SKM-1 (cell line): ENCODE data around the gene INPP5E.
"Not testable (repeated sequence)": the region's sequence is repeated elsewhere in the genome, so short reads cannot be mapped to it uniquely, and the experiment has no call there.

Experiments used
- DNase-seq: peaks from one replicate; lab custom pipeline; 2025; ENCODE audit not compliant: unreplicated experiment; lab: John Stamatoyannopoulos, UW

INPP5E gene

GRCh38 chr9:136407061-136407460 is 32.6 kb downstream of the INPP5E start:
- DNase-seq = not testable (repeated sequence)

DNA sequence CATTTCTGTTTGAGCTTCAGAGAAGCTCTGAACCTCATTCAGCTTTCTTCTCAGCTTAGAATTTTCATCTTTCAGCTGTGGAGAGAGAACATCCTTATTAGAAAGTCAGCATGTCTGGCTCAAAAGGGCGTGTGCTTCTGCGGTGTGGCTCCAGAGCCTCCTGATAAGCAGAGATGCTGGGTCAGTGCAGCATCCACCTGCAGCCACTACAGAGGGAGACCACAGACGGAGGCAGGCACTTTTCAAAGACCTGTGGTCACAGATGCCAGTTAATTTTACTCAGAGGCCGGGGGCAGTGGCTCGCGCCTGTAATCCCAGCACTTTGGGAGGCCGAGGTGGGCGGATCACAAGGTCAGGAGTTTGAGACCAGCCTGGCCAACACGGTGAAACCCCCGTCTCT is 33.7 kb downstream of the INPP5E start:
- DNase-seq = not testable (repeated sequence)

DNA sequence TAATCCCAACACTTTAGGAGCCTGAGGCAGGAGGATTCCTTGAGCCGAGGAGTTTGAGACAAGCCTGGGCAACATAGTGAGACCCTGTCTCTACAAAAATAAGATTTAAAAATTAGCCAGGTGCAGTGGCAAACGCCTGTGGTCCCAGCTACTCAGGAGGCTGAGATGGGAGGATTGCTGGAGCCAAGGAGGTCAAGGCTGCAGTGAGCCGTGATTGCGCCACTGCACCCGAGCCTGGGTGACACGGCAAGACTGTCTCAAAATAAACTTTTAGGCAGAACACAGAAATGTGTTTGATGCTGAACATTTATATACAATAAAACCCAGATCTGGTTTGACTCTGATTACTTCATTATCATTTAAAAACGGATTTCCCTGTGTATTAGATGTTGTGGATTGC is 34.2 kb downstream of the INPP5E start:
- DNase-seq = no peak

- no peak for DNase-seq
Measured at GRCh38 chr9:136404801-136405136, 34.9 kb downstream of the INPP5E start.

GRCh38 chr9:136403915-136404800 is 35.5 kb downstream of the INPP5E start:
- DNase-seq = no peak

DNA sequence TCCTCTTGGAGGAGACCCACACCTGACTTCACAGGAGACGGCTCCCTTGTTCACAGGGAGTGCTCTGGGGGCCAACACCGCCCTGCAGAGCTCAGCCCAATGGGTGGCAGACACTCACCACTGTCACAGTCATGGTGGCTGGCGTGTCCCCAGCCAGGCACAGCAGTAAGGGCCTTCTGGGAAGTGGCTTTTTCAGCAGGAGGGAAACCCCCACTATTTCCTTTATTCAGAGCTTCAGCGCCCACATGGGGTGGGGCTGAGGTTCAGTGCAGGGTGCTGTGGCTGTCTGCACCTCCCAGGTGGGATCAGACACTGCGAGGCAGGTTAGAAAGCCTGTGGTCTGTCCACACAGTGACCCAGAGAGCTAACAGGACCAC is 36.1 kb downstream of the INPP5E start:
- DNase-seq = no peak

- no peak for DNase-seq
Measured at GRCh38 chr9:136402067-136402466, 37.6 kb downstream of the INPP5E start.

DNA sequence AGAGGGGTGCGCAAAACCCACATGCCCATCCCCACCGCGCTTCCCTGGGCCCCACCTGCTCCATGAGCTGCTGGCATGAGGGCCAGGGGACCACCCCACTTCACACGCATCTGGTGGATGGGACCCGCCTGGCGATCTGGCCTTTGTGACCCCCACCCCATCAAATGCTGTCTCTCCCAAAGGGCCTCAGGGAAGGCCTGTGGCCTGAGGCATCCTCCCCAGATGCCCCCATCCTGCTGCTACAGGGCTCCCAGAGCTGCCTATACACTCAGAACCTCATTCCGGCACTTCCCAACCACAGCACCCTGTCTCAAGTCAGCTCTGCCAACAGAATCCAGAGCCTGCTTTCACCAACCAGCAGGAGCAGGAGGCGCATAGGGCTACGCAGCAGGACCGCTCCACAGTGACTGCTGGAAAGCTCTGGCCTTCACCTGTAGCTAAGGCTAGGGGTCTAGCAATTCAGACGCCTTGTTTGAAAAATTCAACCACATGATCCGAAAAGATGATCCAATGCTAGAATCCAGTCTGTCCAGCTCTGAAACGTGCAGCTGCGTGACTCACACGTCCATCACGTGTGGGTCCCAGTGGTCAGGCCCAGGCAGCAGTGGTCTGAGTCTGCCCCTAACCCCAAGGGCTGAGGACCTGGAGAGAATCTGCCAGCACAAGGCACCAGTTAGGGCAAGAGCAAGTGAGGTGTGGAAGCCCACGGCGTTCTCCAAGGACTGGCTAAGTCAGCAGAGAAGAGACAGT is 38.3 kb downstream of the INPP5E start:
- DNase-seq = no peak

DNA sequence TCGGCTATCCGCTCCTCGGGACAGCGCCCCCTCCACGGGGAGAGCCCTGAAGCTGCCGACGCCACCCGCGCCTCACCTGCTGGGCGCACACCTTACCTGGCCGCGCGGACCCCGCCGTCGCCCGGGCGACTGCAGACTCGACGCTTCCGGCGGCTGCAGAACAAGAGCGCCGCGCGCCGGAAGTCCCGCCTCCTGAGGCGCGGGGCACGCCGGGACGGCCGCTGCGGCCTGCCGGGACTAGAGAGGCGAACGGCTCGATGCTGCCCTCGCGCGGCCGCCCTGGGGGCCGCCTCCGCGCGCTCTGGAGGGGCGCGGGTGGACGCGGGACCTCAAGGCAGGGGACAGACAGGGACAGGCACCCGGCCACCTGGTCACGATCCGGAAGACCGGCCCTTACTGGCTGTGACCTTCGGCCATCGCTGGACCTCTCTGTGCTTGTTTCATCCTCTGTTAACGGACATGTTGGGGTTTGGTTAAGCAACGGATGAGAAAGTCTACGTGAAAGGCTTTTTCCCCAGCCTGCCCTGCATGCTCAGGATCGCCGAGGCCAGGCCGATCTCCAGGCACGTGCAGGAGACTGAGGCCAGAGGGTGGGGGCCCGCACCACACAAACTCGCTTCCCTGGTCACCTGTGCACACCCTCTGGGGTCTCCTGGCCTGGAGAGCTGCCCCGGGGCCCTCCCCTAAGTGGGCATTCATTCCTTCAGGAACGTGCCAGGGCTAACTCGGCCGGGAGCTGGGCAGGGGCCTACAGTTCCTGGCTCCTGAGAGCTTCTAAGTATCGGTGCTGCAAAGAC is 39.4 kb downstream of the INPP5E start, which contains the start of gene SNAPC4:
Gene SNAPC4 (minus strand): TSS at position 133 of the 797 bp plus-strand sequence. CDS start 1,742 bp downstream, outside the sequence.
- DNase-seq = peak; percentile 83

GRCh38 chr9:136399176-136400037 is 40.2 kb downstream of the INPP5E start:
- no peak for DNase-seq

DNA sequence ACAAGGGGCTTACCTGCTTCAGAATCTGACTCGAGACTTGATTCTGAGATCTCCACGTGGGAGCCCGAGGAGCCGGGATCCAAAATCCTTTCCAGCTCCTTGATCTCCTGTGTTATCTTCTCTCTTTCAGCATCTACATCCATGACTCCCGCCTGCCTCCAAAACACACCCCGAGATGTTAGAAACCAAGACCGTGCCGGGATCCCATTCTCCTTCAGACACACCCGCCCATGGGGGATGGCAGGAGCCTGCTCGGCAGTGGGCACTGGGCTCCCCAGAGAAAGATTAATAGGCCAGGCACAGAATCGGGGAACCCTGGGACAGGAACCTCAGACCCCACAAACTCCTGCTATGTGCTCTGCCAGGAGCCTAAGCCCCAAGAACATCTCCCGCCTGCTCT is 41.4 kb downstream of the INPP5E start:
- no peak for DNase-seq

DNA sequence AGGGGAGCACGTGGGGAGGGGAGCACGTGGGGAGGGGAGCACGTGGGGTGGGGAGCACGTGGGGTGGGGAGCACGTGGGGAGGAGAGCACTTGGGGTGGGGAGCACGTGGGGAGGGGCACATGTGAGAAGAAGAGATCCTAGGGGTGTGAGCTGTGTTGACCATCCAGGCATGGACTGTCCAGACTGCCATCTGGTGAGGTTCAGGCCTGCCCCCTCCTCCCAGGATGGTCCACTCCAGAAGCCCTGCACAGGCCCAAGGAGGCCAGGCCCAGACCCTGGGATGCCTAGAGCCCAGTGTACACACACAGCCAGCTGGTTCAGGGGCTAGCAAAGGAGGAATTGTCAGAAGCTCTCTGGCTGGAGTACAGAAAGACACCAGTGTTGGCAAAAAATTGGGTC is 42.0 kb downstream of the INPP5E start:
- no peak for DNase-seq

- DNase-seq = no peak
Measured at GRCh38 chr9:136396219-136396515, 43.5 kb downstream of the INPP5E start.

DNA sequence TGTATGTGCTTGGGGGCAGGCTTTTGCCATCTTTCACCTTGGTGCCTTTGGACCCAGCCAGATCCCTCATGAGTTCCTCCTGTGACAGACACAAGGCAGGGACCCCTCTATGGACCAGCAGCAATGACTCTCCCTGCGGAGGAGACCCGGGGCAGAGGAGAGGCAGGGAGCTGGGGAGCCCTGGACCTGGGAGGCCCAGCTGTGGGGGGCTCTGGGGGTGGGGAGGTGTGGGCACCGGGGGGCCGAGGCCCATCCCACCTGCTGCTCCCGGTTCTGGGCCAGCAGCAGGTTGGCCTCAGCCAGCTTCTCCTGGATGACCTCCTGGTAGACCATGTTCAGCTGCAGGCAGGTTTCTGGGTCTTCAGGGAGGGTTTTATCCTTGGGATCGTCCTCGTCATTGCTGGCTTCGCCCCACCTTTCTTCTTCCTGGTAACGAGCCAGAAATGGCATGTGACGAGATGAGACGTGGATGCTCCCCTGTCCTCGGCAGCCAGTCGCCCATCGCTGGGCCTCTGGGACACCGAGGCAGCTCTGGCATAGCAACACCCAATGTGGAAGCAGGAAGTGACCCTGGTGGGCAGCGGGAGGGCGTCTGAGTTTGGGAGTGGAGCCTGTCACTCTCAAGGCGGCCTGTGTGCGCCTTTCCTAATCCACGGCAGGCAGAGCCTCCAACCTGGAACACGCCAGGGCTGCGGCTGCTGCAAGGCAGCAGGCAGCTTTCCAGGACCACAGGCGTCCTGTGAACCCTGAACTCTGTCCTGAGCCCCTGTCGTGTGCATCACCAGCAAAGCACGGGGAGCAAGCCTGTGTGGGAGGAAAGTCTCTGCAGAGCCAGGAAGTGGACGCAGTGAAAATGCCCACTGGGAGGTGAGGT is 44.1 kb downstream of the INPP5E start:
- no peak for DNase-seq

DNA sequence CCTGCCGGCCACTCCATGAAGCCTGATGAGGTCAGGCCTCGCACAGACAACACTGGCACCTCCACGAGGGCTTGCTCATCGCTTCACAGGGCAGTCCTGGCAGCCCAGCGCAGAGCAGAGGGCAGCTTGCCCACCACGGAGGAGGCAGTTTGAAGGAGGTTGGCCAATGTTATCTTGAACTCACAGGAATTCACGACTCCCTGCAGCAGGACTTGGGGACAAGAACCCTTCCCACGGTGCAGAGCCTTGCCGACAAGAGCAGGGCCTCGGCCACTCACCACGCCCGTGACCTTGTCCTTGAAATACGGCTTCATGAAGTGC is 44.7 kb downstream of the INPP5E start:
- no peak for DNase-seq

DNA sequence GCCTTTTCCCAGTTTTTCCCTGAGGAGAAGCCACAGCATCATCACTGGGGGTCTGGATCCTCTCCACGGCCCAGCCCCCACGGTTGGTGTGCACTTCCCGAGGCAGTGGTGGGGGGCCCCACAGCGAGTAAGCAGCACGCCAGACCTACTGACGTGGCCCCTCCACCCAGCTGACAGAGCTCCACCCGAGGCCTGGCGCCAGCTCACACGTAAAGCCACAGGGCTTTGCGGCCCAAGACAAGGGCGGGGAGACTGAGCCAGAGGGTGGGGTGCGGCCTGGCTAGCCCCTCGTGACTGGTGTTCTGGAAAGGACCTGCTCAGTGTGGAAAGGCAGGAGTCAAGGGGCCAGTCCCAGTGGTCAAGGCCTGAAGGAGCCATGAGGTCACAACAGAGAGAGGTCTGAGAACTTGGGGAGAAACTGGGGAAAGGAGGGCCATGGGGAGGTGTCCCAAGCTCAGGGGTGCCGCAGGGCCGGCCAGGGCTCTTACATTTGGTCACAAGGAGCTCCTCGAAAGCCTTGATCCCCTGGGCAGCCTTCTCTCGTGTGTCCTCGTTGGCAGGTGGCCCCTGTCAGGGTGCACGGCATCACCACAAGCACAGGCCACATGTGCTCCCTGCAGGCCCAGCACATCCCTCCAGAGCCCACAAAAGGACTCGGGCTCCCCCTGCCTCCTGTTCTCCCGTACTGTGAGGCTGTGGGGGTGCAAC is 45.2 kb downstream of the INPP5E start:
- no peak for DNase-seq

DNA sequence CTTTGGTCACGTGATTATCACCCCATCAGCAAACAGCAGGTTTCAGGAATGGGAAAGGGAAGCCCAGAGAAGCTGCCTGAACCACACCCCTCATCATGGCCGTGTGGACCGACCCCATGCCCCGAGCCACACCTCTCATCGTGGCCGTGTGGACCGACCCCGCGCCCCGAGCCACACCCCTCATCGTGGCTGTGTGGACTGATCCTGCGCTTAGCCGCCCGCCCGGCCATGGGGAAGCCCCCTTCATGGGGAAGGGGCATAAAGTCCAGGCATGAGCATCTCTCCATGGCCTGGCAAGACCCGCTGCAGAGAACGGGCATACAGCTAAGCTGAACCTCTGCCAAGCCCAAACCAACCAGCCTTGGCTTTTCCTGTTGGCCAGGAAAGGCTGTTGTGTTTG is 46.1 kb downstream of the INPP5E start:
- DNase-seq = no peak

- DNase-seq = no peak
Measured at GRCh38 chr9:136392538-136393449, 46.9 kb downstream of the INPP5E start.
